Neural cell (in vitro differentiated cells): Measurements from ENCODE around the gene TRIM62. TPM values are rescaled to one million over a fixed set of nuclear protein-coding genes. Genes with fewer than 3 reads are reported as not detected.

Source experiments
- H2AFZ ChIP-seq: fragments of 200-600, 300-800 bp; sonication (generic), shearing (Covaris generic); 2 replicates; pipeline ENCODE4 v1.6.0; 2014; ENCODE audit warnings: low read depth, mild to moderate bottlenecking, antibody characterized with exemption, low read length, moderate library complexity
- H3F3A ChIP-seq: fragments of 200-600 bp; shearing (Covaris generic); 2 replicates; pipeline ENCODE4 v1.6.1; 2016; ENCODE audit warnings: mild to moderate bottlenecking, moderate library complexity, mixed read lengths, antibody characterized with exemption, low read length; ENCODE audit not compliant: insufficient read depth, poor library complexity, severe bottlenecking
- H3K27ac ChIP-seq: fragments of 200-600, 300-800 bp; sonication (generic), shearing (Covaris generic); 2 replicates; pipeline ENCODE4 v1.5.1; 2014; ENCODE audit warnings: mild to moderate bottlenecking, low read length, moderate library complexity
- H3K27me3 ChIP-seq: fragments of 300-800, 200-600 bp; sonication (generic), shearing (Covaris generic); 2 replicates; pipeline ENCODE4 v1.6.0; 2014; ENCODE audit warnings: mild to moderate bottlenecking, low read depth, low read length, moderate library complexity; ENCODE audit not compliant: insufficient read depth
- H3K36me3 ChIP-seq: fragments of 300-800, 200-600 bp; sonication (generic), shearing (Covaris generic); 2 replicates; pipeline ENCODE4 v1.5.1; 2014; ENCODE audit warnings: mild to moderate bottlenecking, antibody characterized with exemption, low read length, moderate library complexity; ENCODE audit not compliant: insufficient read depth
- H3K4me2 ChIP-seq: fragments of 300-800, 200-600 bp; sonication (generic), shearing (Covaris generic); 2 replicates; pipeline ENCODE4 v1.6.0; 2014; ENCODE audit warnings: mild to moderate bottlenecking, low read length
- H3K4me3 ChIP-seq: fragments of 300-800, 200-600 bp; sonication (generic), shearing (Covaris generic); 2 replicates; pipeline ENCODE4 v1.5.1; 2014; ENCODE audit warnings: mild to moderate bottlenecking, low read length, moderate library complexity
- H3K79me2 ChIP-seq: fragments of 200-600 bp; shearing (Covaris generic); replicated peaks from 2 replicates; pipeline ENCODE4 v1.6.0; 2014; ENCODE audit warnings: mild to moderate bottlenecking, low read length, moderate library complexity; ENCODE audit not compliant: insufficient read depth
- H3K9ac ChIP-seq: fragments of 300-800, 200-600 bp; sonication (generic), shearing (Covaris generic); 2 replicates; pipeline ENCODE4 v1.6.1; 2016; ENCODE audit warnings: mild to moderate bottlenecking, low read length, mixed read lengths
- H3K9me2 ChIP-seq: fragments of 200-600 bp; shearing (Covaris generic); 2 replicates; pipeline ENCODE4 v1.6.1; 2016; ENCODE audit warnings: mild to moderate bottlenecking, low read length, mixed read lengths; ENCODE audit not compliant: insufficient read depth
- H3K9me3 ChIP-seq: fragments of 200-600, 300-800 bp; sonication (generic), shearing (Covaris generic); 2 replicates; pipeline ENCODE4 v1.6.1; 2016; ENCODE audit warnings: mild to moderate bottlenecking, mixed run types, low read length, moderate library complexity, mixed read lengths
- H4K20me1 ChIP-seq: fragments of 200-600 bp; shearing (Covaris generic); 2 replicates; pipeline ENCODE4 v1.6.1; 2016; ENCODE audit warnings: mild to moderate bottlenecking, mixed run types; ENCODE audit not compliant: insufficient read depth
- EP300 ChIP-seq: fragments of 450-650 bp; conservative IDR thresholded peaks from 2 replicates; pipeline ENCODE4 v1.6.1; 2014; ENCODE audit warnings: antibody characterized with exemption, mild to moderate bottlenecking, moderate library complexity; ENCODE audit not compliant: poor library complexity, severe bottlenecking
- EZH2 ChIP-seq: fragments of 200-600, 300-800 bp; shearing (Covaris generic), sonication (generic); IDR thresholded peaks from 2 replicates; pipeline ENCODE4 v1.6.1; 2014; ENCODE audit warnings: antibody characterized with exemption, low read length, borderline replicate concordance, mild to moderate bottlenecking; ENCODE audit not compliant: insufficient read depth, poor library complexity, severe bottlenecking
- MXI1 ChIP-seq: fragments of 450-650 bp; conservative IDR thresholded peaks from 2 replicates; pipeline ENCODE4 v1.6.1; 2014; ENCODE audit warnings: antibody characterized with exemption, mild to moderate bottlenecking; ENCODE audit not compliant: poor library complexity, severe bottlenecking
- POLR2AphosphoS5 ChIP-seq: IDR thresholded peaks from 2 replicates; pipeline ENCODE4 v1.6.1; 2012
- RAD21 ChIP-seq: fragments of 450-650 bp; conservative IDR thresholded peaks from 2 replicates; pipeline ENCODE4 v1.6.1; 2014; ENCODE audit warnings: antibody characterized with exemption, mild to moderate bottlenecking, moderate library complexity
- SMC3 ChIP-seq: fragments of 450-650 bp; conservative IDR thresholded peaks from 2 replicates; pipeline ENCODE4 v1.6.1; 2014; ENCODE audit warnings: antibody characterized with exemption, mild to moderate bottlenecking, moderate library complexity; ENCODE audit not compliant: poor library complexity
- TAF1 ChIP-seq: IDR thresholded peaks from 2 replicates; pipeline ENCODE4 v1.6.1; 2012; ENCODE audit warnings: low read depth
- polyA plus RNA-seq: library from polyadenylated mRNA; depleted of rRNA; stranded (reverse); fragments of >200 nt; gene quantifications from 2 replicates; pipeline ENCODE4 v1.2.3, GENCODE V29; 2014
- TF ChIP-seq, protein P1 (sequence below): IDR thresholded peaks from 2 replicates; pipeline ENCODE4 v1.6.1; 2012; ENCODE audit warnings: borderline replicate concordance
- TF ChIP-seq, protein P2 (sequence below): fragments of 450-650 bp; IDR thresholded peaks from 2 replicates; pipeline ENCODE4 v1.5.1; 2014; ENCODE audit warnings: antibody characterized with exemption, mild to moderate bottlenecking, moderate library complexity; ENCODE audit not compliant: poor library complexity, severe bottlenecking

The TRIM62 gene
- polyA plus RNA-seq, 1 donor from 2014 or later = 4.3 TPM

DNA sequence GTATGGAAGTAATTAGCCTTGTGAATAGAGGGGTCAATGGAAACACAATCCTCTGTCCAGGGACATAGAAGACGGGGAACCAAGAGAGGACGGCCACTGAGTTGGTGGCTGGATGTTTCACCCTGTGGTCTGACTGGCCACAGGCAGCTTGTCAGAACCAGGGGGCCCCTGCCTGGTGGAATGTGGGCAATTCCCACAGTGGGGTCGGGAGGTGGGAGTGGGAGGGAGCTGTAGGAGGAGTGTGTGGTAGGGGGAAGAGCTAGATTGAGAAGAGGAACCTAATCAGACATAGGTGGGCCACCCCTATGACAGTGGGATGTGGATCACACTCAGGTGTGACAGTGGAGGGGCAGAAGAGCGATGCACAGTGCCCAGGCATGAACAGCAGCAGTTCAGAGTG is 31.3 kb downstream of the TRIM62 start:
- Histone ChIP-seq H3K4me3 (no peak overlapping the region), H3K79me2 (no peaks in the 10 kb centered on the region), H2AFZ (no peak overlapping the region), H3K36me3 (no peaks in the 10 kb centered on the region), H3K27ac (no peak overlapping the region), H4K20me1 (no peaks in the 10 kb centered on the region), H3K9me2 (no peaks in the 10 kb centered on the region), H3K4me2 (no peak overlapping the region), H3K9me3 (no peaks in the 10 kb centered on the region), H3K27me3 (no peaks in the 10 kb centered on the region), H3F3A (no peaks in the 10 kb centered on the region), H3K9ac (no peak overlapping the region)
- TF ChIP-seq POLR2AphosphoS5 (no peak), EZH2 (no peak), MXI1 (no peak), EP300 (no peak), SMC3 (no peak), TAF1 (no peak), RAD21 (no peak)
- TF ChIP-seq, protein P1, sequence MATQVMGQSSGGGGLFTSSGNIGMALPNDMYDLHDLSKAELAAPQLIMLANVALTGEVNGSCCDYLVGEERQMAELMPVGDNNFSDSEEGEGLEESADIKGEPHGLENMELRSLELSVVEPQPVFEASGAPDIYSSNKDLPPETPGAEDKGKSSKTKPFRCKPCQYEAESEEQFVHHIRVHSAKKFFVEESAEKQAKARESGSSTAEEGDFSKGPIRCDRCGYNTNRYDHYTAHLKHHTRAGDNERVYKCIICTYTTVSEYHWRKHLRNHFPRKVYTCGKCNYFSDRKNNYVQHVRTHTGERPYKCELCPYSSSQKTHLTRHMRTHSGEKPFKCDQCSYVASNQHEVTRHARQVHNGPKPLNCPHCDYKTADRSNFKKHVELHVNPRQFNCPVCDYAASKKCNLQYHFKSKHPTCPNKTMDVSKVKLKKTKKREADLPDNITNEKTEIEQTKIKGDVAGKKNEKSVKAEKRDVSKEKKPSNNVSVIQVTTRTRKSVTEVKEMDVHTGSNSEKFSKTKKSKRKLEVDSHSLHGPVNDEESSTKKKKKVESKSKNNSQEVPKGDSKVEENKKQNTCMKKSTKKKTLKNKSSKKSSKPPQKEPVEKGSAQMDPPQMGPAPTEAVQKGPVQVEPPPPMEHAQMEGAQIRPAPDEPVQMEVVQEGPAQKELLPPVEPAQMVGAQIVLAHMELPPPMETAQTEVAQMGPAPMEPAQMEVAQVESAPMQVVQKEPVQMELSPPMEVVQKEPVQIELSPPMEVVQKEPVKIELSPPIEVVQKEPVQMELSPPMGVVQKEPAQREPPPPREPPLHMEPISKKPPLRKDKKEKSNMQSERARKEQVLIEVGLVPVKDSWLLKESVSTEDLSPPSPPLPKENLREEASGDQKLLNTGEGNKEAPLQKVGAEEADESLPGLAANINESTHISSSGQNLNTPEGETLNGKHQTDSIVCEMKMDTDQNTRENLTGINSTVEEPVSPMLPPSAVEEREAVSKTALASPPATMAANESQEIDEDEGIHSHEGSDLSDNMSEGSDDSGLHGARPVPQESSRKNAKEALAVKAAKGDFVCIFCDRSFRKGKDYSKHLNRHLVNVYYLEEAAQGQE = no peak
- TF ChIP-seq, protein P2, sequence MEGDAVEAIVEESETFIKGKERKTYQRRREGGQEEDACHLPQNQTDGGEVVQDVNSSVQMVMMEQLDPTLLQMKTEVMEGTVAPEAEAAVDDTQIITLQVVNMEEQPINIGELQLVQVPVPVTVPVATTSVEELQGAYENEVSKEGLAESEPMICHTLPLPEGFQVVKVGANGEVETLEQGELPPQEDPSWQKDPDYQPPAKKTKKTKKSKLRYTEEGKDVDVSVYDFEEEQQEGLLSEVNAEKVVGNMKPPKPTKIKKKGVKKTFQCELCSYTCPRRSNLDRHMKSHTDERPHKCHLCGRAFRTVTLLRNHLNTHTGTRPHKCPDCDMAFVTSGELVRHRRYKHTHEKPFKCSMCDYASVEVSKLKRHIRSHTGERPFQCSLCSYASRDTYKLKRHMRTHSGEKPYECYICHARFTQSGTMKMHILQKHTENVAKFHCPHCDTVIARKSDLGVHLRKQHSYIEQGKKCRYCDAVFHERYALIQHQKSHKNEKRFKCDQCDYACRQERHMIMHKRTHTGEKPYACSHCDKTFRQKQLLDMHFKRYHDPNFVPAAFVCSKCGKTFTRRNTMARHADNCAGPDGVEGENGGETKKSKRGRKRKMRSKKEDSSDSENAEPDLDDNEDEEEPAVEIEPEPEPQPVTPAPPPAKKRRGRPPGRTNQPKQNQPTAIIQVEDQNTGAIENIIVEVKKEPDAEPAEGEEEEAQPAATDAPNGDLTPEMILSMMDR = no peak

DNA sequence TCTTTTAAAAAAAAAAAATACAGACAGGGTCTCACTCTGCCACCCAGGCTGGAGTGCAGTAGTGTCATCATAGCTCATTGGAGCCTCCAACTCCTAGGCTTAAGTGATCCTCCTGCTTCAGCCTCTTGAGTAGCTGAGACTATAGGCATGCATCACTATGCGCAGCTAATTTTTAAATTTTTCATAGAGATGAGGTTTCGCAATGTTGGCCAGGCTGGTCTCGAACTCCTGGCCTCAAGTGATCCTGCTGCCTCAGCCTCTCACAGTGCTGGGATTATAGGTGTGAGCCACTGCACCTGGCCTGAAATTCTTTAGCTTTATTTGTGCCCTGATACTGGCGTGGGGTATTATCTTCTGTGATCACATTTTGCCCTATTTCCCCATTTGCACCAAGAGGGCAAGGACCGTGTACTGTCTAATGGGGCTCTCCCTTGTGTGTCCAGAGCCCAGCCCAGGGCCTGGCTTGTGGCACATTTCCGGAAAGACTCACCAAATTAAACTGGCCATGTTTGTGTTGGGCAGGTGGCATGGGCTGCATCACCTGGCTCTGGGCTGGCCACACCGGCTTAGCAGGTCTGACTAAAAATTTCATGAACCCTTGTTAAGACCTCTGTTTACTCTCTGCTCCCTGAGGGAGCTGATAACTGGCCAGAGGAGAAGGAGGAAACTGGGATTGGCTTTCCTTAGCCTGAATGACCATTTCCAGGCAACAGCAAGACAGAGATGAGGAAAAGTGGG is 32.2 kb downstream of the TRIM62 start:
- H3F3A ChIP-seq = no peaks in the 10 kb centered on the region
- H3K27ac ChIP-seq = no peak overlapping the region
- H2AFZ ChIP-seq = no peak overlapping the region
- H3K9me2 ChIP-seq = no peaks in the 10 kb centered on the region
- no peak overlapping the region for H3K4me3 ChIP-seq
- H3K36me3 ChIP-seq = no peaks in the 10 kb centered on the region
- TF ChIP-seq TAF1 (no peak), EP300 (no peak), EZH2 (no peak), SMC3 (no peak), POLR2AphosphoS5 (no peak), RAD21 (no peak)
- TF ChIP-seq, protein P2 = no peak
- H3K9me3 ChIP-seq = no peaks in the 10 kb centered on the region
- no peaks in the 10 kb centered on the region for H3K27me3 ChIP-seq
- H4K20me1 ChIP-seq = no peaks in the 10 kb centered on the region
- no peaks in the 10 kb centered on the region for H3K79me2 ChIP-seq
- no peak overlapping the region for H3K9ac ChIP-seq
- H3K4me2 ChIP-seq = no peak overlapping the region
